Naive thymus-derived CD4-positive, alpha-beta T cell (primary cell): Measurements from ENCODE around the gene BSX. TPM values are rescaled to one million over a fixed set of nuclear protein-coding genes. Genes with fewer than 3 reads are reported as not detected.

ENCODE experiments used
- ATAC-seq: fragments of 150-1000 bp; cut with Tn5 transposase; 2 replicates; pipeline ENCODE4 v1.10.0; 2021; ENCODE audit warnings: mild to moderate bottlenecking, moderate library complexity
- CTCF ChIA-PET: fragments of 350-600 bp; sonication (Branson Sonifier 250); formaldehyde crosslinking; loops from one replicate; lab custom pipeline; 2021; ENCODE audit warnings: antibody characterized with exemption; lab: Charles Lee
- POLR2A ChIA-PET: fragments of 350-600 bp; sonication (Branson Sonifier 250); formaldehyde crosslinking; loops from one replicate; lab custom pipeline; 2021; ENCODE audit warnings: antibody characterized with exemption, inconsistent platforms; lab: Charles Lee
- DNase-seq, 9 donors: peaks; one replicate each; pipeline versions ENCODE4 v3.0.0 to v3.0.0-alpha.2; 2020 to 2022; ENCODE audit warnings: mixed read lengths in 1 of 9
- H3K27ac ChIP-seq: one replicate; pipeline ENCODE4 v1.7.0; 2013; ENCODE audit warnings: mild to moderate bottlenecking, low read depth, low read length, moderate library complexity
- H3K27me3 ChIP-seq, 2 donors: one replicate each; pipeline ENCODE4 v1.7.0; 2013; ENCODE audit warnings: low read length in 2 of 2, mild to moderate bottlenecking in 2 of 2, moderate library complexity in 2 of 2; ENCODE audit not compliant: control insufficient read depth in 2 of 2, insufficient read depth in 2 of 2
- H3K36me3 ChIP-seq, 3 experiments: 1 replicate in 2 of 3; 2 replicates in 1 of 3; pipeline ENCODE4 v1.7.0; 2013; ENCODE audit warnings: low read length in 3 of 3, mild to moderate bottlenecking in 3 of 3, moderate library complexity in 1 of 3; ENCODE audit not compliant: insufficient read depth in 3 of 3, control insufficient read depth in 2 of 3
- H3K4me1 ChIP-seq, 2 donors: one replicate each; pipeline ENCODE4 v1.7.0; 2013; ENCODE audit warnings: low read length in 2 of 2, mild to moderate bottlenecking in 2 of 2, moderate library complexity in 1 of 2; ENCODE audit not compliant: control insufficient read depth in 2 of 2, insufficient read depth in 2 of 2
- H3K4me3 ChIP-seq: 2 replicates; pipeline ENCODE4 v1.7.0; 2013; ENCODE audit warnings: mild to moderate bottlenecking, low read length
- H3K9me3 ChIP-seq, 3 experiments: 1 replicate in 2 of 3; 2 replicates in 1 of 3; pipeline ENCODE4 v1.7.0; 2013; ENCODE audit warnings: low read length in 3 of 3; ENCODE audit not compliant: control insufficient read depth in 2 of 3
- H3K27ac Mint-ChIP-seq, 9 donors: one replicate each; pipeline ENCODE4 v1.8.0; 2020 to 2022; ENCODE audit warnings: mixed read lengths in 9 of 9, mild to moderate bottlenecking in 8 of 9, moderate library complexity in 5 of 9, inconsistent platforms in 2 of 9
- H3K27me3 Mint-ChIP-seq, 5 donors: one replicate each; pipeline ENCODE4 v1.8.0; 2021 to 2022; ENCODE audit warnings: mixed read lengths in 5 of 5, mild to moderate bottlenecking in 1 of 5
- H3K36me3 Mint-ChIP-seq, 5 donors: one replicate each; pipeline ENCODE4 v1.8.0; 2020 to 2022; ENCODE audit warnings: mixed read lengths in 5 of 5, mild to moderate bottlenecking in 3 of 5, inconsistent platforms in 1 of 5
- H3K4me1 Mint-ChIP-seq, 7 donors: one replicate each; pipeline ENCODE4 v1.8.0; 2020 to 2022; ENCODE audit warnings: mixed read lengths in 7 of 7, mild to moderate bottlenecking in 3 of 7, inconsistent platforms in 1 of 7
- H3K4me3 Mint-ChIP-seq, 10 donors: one replicate each; pipeline ENCODE4 v1.8.0; 2020 to 2022; ENCODE audit warnings: mild to moderate bottlenecking in 10 of 10, mixed read lengths in 10 of 10, moderate library complexity in 6 of 10, inconsistent platforms in 2 of 10
- H3K9me3 Mint-ChIP-seq, 11 donors: one replicate each; pipeline ENCODE4 v1.8.0; 2020 to 2022; ENCODE audit warnings: mixed read lengths in 11 of 11, mild to moderate bottlenecking in 4 of 11, inconsistent platforms in 1 of 11, moderate library complexity in 1 of 11
- intact Hi-C, 2 donors: fragments of 100-400 bp; cut with micrococcal nuclease; formaldehyde crosslinking; loops; one replicate each; pipeline ENCODE4 v1.15.1; 2023
- polyA plus RNA-seq, 2 donors: library from polyadenylated mRNA; unstranded; fragments of 300-500 nt; fragmentation: Illumina TruSeq; gene quantifications; one replicate each; pipeline ENCODE4 v1.2.3, GENCODE V29; 2021
- total RNA-seq, 6 experiments: library from RNA in 5 of 6; stranded (reverse) in 5 of 6; gene quantifications; 1 replicate in 5 of 6; 2 replicates in 1 of 6; pipeline ENCODE4 v1.2.3 and lab custom pipeline; 2021 to 2026

BSX gene
- total and polyA plus RNA-seq, 7 experiments from 2014 or later, result not detected

DNA sequence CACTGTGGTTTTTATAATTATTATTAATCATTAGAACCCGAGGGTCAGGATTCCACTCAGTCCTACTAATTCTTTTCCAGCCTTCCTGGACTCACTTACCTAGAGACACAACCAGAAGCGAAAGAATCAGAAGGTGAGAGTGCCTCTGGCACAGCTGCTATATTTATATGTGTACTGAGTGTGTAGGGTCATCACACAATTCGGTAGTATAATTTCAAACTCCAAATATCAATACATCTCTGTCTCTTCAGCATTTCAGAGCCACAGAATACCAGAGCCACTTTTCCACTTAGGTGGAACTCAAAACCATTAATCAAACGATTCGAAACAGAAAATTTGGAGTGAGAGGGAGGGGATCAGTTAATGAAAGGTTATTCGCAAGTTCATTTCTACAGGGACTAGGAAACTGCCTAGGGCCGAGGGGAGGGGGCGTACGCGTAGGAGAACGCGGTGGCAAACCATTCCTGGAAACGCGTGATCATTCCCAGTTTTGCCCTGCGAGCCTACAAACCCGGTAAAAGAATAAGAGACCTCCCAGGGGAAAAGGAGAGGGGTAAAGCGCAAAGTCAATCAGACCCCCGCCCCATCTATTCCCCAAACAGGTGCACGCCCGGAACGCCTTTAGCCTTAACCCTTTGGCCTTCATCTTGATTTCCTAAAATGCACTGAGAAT, 5.4 kb downstream of the BSX start:
- Histone ChIP-seq H3K9me3 (no peaks in the 10 kb centered on the region), H3K36me3 (no peaks in the 10 kb centered on the region), H3K4me1 (peaks cover 0 to 8% of the 10 kb centered on the region in 2 donors), H3K27me3 (peaks cover 22 to 23% of the 10 kb centered on the region in 2 donors), H3K27ac (no peak overlapping the region), H3K4me3 (no peak overlapping the region)
- ChIA-PET CTCF (interaction anchor here (0.6 kb wide), 1 partner anchor 1082 kb away, joined by 5 read pairs; no protein-coding TSS in a partner anchor), POLR2A (no interaction called here)
- intact Hi-C loops, result no loop called here
- Mint-ChIP-seq H3K27ac (no peak overlapping the region), H3K4me1 (peaks cover 14 to 36% (median 25%) of the 10 kb centered on the region in 7 donors), H3K36me3 (peaks cover 0 to 6% (median 4%) of the 10 kb centered on the region in 5 donors), H3K27me3 (peaks cover 78 to 90% (median 83%) of the 10 kb centered on the region in 5 donors), H3K9me3 (peaks cover 0 to 12% (median 4%) of the 10 kb centered on the region in 11 donors), H3K4me3 (peak overlapping the region in 3 of 10 donors; percentile 10 to 80 (median 59))
- ATAC-seq (no peak), DNase-seq (no peak)

DNA sequence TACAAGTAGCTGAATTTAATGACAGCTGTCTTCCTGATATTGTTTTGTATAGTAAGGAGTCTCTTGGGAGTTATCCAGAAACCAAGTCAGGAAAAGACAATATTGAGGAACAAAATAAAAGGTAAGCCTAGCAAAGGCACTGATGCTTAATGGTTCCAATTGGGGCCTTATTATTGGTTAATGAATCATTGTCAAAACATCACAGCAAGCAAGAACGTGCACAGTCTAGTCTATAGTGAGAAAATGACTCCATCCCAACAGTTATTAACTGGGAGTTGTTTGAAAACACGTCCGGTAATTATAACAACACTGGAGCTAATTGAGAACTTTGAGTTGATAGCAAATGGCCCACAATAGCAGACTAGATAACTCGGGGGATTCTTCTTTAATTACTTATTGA, 17.7 kb downstream of the BSX start:
- Histone ChIP-seq H3K27me3 (peaks cover 0 to 3% of the 10 kb centered on the region in 2 donors), H3K4me1 (no peaks in the 10 kb centered on the region), H3K4me3 (no peak overlapping the region), H3K36me3 (no peaks in the 10 kb centered on the region), H3K27ac (no peak overlapping the region), H3K9me3 (no peaks in the 10 kb centered on the region)
- ChIA-PET POLR2A (no interaction called here), CTCF (interaction anchor here (0.6 kb wide), 1 partner anchor 1267 kb away, joined by 3 read pairs; no protein-coding TSS in a partner anchor)
- intact Hi-C loops, result no loop called here
- ATAC-seq (no peak), DNase-seq (no peak)
- H3K4me1 Mint-ChIP-seq, result peaks cover 0 to 1% (median 0%) of the 10 kb centered on the region in 7 donors
- no peak overlapping the region for H3K4me3 Mint-ChIP-seq
- no peak overlapping the region for H3K27ac Mint-ChIP-seq
- H3K36me3 Mint-ChIP-seq, result peaks cover 0 to 11% (median 5%) of the 10 kb centered on the region in 5 donors
- H3K9me3 Mint-ChIP-seq, result peaks cover 0 to 15% (median 5%) of the 10 kb centered on the region in 11 donors
- peaks cover 27 to 40% (median 35%) of the 10 kb centered on the region in 5 donors for H3K27me3 Mint-ChIP-seq

- Histone ChIP-seq H3K36me3 (no peaks in the 10 kb centered on the region), H3K27ac (no peak overlapping the region), H3K4me1 (no peaks in the 10 kb centered on the region), H3K27me3 (no peaks in the 10 kb centered on the region), H3K9me3 (no peaks in the 10 kb centered on the region), H3K4me3 (no peak overlapping the region)
- Mint-ChIP-seq H3K4me3 (peak overlapping the region in 1 of 10 donors; percentile 4), H3K27me3 (no peaks in the 10 kb centered on the region), H3K9me3 (no peaks in the 10 kb centered on the region), H3K27ac (no peak overlapping the region), H3K4me1 (peaks cover 0 to 3% (median 0%) of the 10 kb centered on the region in 7 donors), H3K36me3 (peaks cover 0 to 23% (median 5%) of the 10 kb centered on the region in 5 donors)
- CTCF ChIA-PET, result no interaction called here
- ATAC-seq (no peak), DNase-seq (no peak)
- intact Hi-C loops, result no loop called here
- POLR2A ChIA-PET, result no interaction called here
Measured at GRCh38 chr11:122954455-122954854, 27.2 kb downstream of the BSX start.

- no peaks in the 10 kb centered on the region for H3K4me1 ChIP-seq
- H3K9me3 ChIP-seq, result no peaks in the 10 kb centered on the region
- no peak for DNase-seq
- CTCF ChIA-PET, result interaction anchor here (0.7 kb wide), 1 partner anchor 103 kb away, joined by 3 read pairs; no protein-coding TSS in a partner anchor
- no peak overlapping the region for H3K27ac ChIP-seq
- H3K4me3 ChIP-seq, result no peak overlapping the region
- H3K36me3 ChIP-seq, result peaks cover 0 to 8% (median 0%) of the 10 kb centered on the region in 3 experiments
- intact Hi-C loops, result no loop called here
- POLR2A ChIA-PET, result no interaction called here
- Mint-ChIP-seq H3K27me3 (no peaks in the 10 kb centered on the region), H3K4me3 (no peak overlapping the region), H3K36me3 (peaks cover 2 to 33% (median 20%) of the 10 kb centered on the region in 5 donors), H3K4me1 (peaks cover 0 to 11% (median 0%) of the 10 kb centered on the region in 7 donors), H3K27ac (no peak overlapping the region), H3K9me3 (no peaks in the 10 kb centered on the region)
- no peaks in the 10 kb centered on the region for H3K27me3 ChIP-seq
- ATAC-seq, result no peak
Measured at GRCh38 chr11:122951211-122951610, 30.4 kb downstream of the BSX start.

DNA sequence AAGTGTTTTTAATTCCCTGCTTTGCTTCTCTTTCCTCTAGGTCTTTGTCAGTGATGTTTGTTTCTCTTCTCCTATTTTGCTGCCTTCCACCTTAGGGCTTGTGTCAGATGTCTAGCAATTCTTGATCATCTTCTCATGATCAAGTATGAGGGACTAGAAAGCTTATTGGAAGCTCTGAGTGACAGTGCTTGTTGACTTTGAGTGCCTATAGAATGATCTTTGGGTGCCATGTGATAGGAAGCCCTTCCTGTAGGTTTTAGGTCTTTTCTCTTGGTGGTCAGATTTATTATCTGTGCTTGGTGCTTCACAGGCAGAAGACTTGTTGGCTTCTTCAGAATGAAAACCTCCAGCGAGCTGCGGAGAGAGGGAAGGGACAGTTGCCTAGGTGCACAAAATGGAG, 43.1 kb downstream of the BSX start:
- Mint-ChIP-seq H3K27me3 (no peaks in the 10 kb centered on the region), H3K4me1 (peaks cover 0 to 1% (median 0%) of the 10 kb centered on the region in 7 donors), H3K36me3 (peaks cover 2 to 15% (median 9%) of the 10 kb centered on the region in 5 donors), H3K9me3 (no peaks in the 10 kb centered on the region), H3K27ac (no peak overlapping the region), H3K4me3 (no peak overlapping the region)
- no peak for DNase-seq
- Histone ChIP-seq H3K36me3 (no peaks in the 10 kb centered on the region), H3K27me3 (no peaks in the 10 kb centered on the region), H3K27ac (no peak overlapping the region), H3K4me3 (no peak overlapping the region), H3K4me1 (no peaks in the 10 kb centered on the region), H3K9me3 (no peaks in the 10 kb centered on the region)
- intact Hi-C loops, result no loop called here
- ChIA-PET POLR2A (no interaction called here), CTCF (no interaction called here)
- no peak for ATAC-seq

DNA sequence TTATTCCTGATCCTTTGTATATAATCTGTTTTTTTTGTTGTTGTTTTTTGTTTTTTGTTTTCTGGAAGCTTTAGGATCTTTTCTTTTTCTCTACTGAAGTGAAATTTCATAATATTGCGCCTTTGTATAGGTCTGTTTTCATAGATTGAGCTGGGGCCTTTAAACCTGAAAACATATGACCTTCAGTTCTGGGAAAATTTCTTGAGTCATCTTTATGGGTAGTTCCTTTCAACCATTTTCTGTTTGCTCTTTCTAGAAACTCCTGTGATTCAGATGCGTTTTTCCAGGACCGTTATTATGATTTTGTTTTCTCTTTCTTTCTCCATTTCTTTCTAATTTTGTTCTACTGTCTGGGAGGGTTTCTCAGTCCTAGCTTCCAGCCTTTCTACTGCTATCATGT, 43.7 kb downstream of the BSX start:
- Histone ChIP-seq H3K4me1 (no peaks in the 10 kb centered on the region), H3K4me3 (no peak overlapping the region), H3K36me3 (no peaks in the 10 kb centered on the region), H3K27me3 (no peaks in the 10 kb centered on the region), H3K9me3 (no peaks in the 10 kb centered on the region), H3K27ac (no peak overlapping the region)
- Mint-ChIP-seq H3K4me1 (peaks cover 0 to 1% (median 0%) of the 10 kb centered on the region in 7 donors), H3K27ac (no peak overlapping the region), H3K27me3 (no peaks in the 10 kb centered on the region), H3K4me3 (no peak overlapping the region), H3K36me3 (peaks cover 2 to 15% (median 9%) of the 10 kb centered on the region in 5 donors), H3K9me3 (no peaks in the 10 kb centered on the region)
- no peak for DNase-seq
- ChIA-PET POLR2A (interaction anchor here (0.6 kb wide), 1 partner anchor 157 kb away, joined by 4 read pairs; no protein-coding TSS in a partner anchor), CTCF (no interaction called here)
- ATAC-seq, result no peak
- intact Hi-C loops, result no loop called here
